Testis (tissue), 3 donors: ENCODE data around the gene CCSER1. TPM values are rescaled to one million over a fixed set of nuclear protein-coding genes. Genes with fewer than 3 reads are reported as not detected.

Experiments used
- DNase-seq: peaks from one replicate; pipeline ENCODE4 v3.0.0-alpha.2; 2019
- H3K27ac ChIP-seq, 2 donors: fragments of 200-600 bp; sonication (generic); one replicate each; pipeline ENCODE4 v1.5.1; 2019
- H3K27me3 ChIP-seq: fragments of 200-600 bp; sonication (generic); one replicate; pipeline ENCODE4 v1.5.1; 2019
- H3K36me3 ChIP-seq: fragments of 200-600 bp; sonication (generic); one replicate; pipeline ENCODE4 v1.5.1; 2017; ENCODE audit warnings: low read depth; ENCODE audit errors: missing control alignments
- H3K4me1 ChIP-seq: fragments of 200-600 bp; sonication (generic); one replicate; pipeline ENCODE4 v1.5.1; 2019
- H3K4me3 ChIP-seq, 2 donors: fragments of 200-600 bp; sonication (generic); one replicate each; pipeline ENCODE4 v1.5.1; 2017 to 2019
- H3K9me3 ChIP-seq: fragments of 200-600 bp; sonication (generic); one replicate; pipeline ENCODE4 v1.5.1; 2017
- POLR2A ChIP-seq: fragments of 450-650 bp; IDR thresholded peaks from one replicate; pipeline ENCODE4 v1.6.1; 2017; ENCODE audit warnings: antibody characterized with exemption, mild to moderate bottlenecking, moderate library complexity
- WGBS, 2 donors: methylation state at CpG; one replicate each; pipeline ENCODE4 v1.1.5; 2018; 5-methylcytosine and 5-hydroxymethylcytosine counted together
- intact Hi-C: fragments of 100-400 bp; cut with DNase I; formaldehyde crosslinking; loops from one replicate; pipeline ENCODE4 v1.15.1; 2023; ENCODE audit warnings: low total_unique reads
- polyA plus RNA-seq: library from polyadenylated mRNA; stranded (reverse); fragments of 350-450 nt; fragmentation: Illumina TruSeq; extraction: RNeasy Lipid Tissue Mini Kit (QIAGEN cat#74804); gene quantifications from one replicate; pipeline ENCODE4 v1.2.3, GENCODE V29; 2014; ENCODE audit warnings: low read depth, low replicate concordance; ENCODE audit not compliant: insufficient read depth
- total RNA-seq, 2 donors: library from RNA; depleted of rRNA; stranded (reverse); fragments of >200 nt; gene quantifications; one replicate each; pipeline ENCODE4 v1.2.3, GENCODE V29; 2016
- TF ChIP-seq, protein P1 (sequence below), 3 experiments: fragments of 450-650 bp in 2 of 3; fragments of 200-600 bp in 1 of 3; sonication (generic) in 1 of 3; IDR thresholded peaks; one replicate each; pipeline ENCODE4 v1.5.1; 2016 to 2019; ENCODE audit warnings: antibody characterized with exemption in 3 of 3, mild to moderate bottlenecking in 2 of 3, moderate library complexity in 1 of 3

CCSER1 gene
- total and polyA plus RNA-seq, 3 donors from 2014 or later = 20.2 to 105 (median 82.8) TPM

DNA sequence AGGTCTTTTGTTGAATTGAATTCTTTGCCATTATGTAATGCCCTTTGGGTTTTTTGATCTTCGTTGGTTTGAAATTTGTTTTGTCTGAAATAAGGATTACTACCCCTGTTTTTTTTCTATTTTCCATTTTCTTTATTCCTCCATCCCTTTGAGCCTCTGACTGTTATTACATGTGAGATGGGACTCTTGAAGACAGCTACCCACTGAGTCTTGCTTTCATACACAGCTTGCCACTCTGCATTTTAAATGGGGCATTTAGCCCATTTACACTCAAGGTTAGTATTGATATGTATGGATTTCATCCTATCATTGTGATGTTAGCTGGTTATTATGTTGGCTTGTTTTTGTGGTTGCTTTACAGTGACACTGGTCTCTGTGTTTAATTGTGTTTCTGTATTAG, 1440.4 kb downstream of the CCSER1 start:
- Histone ChIP-seq H3K36me3 (no peaks in the 10 kb centered on the region), H3K4me3 (no peak overlapping the region), H3K4me1 (no peaks in the 10 kb centered on the region), H3K27me3 (no peaks in the 10 kb centered on the region), H3K27ac (no peak overlapping the region), H3K9me3 (no peaks in the 10 kb centered on the region)
- no peak for TF ChIP-seq POLR2A
- TF ChIP-seq, protein P1, sequence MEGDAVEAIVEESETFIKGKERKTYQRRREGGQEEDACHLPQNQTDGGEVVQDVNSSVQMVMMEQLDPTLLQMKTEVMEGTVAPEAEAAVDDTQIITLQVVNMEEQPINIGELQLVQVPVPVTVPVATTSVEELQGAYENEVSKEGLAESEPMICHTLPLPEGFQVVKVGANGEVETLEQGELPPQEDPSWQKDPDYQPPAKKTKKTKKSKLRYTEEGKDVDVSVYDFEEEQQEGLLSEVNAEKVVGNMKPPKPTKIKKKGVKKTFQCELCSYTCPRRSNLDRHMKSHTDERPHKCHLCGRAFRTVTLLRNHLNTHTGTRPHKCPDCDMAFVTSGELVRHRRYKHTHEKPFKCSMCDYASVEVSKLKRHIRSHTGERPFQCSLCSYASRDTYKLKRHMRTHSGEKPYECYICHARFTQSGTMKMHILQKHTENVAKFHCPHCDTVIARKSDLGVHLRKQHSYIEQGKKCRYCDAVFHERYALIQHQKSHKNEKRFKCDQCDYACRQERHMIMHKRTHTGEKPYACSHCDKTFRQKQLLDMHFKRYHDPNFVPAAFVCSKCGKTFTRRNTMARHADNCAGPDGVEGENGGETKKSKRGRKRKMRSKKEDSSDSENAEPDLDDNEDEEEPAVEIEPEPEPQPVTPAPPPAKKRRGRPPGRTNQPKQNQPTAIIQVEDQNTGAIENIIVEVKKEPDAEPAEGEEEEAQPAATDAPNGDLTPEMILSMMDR (IDR thresholded peaks at IDR 0.05) = no peak
- DNase-seq = no peak
- 29 to 34% methylated on average over 1 of the region's 1 CpG for WGBS, 2 donors
- intact Hi-C loops = no loop called here

GRCh38 chr4:91577864-91578263, 1450.7 kb downstream of the CCSER1 start:
- Histone ChIP-seq H3K4me1 (no peaks in the 10 kb centered on the region), H3K36me3 (no peaks in the 10 kb centered on the region), H3K27me3 (no peaks in the 10 kb centered on the region), H3K4me3 (no peak overlapping the region), H3K9me3 (no peaks in the 10 kb centered on the region), H3K27ac (no peak overlapping the region)
- TF ChIP-seq, protein P1 (IDR thresholded peaks at IDR 0.05) = no peak
- TF ChIP-seq POLR2A = no peak
- intact Hi-C loops = no loop called here
- DNase-seq = no peak

DNA sequence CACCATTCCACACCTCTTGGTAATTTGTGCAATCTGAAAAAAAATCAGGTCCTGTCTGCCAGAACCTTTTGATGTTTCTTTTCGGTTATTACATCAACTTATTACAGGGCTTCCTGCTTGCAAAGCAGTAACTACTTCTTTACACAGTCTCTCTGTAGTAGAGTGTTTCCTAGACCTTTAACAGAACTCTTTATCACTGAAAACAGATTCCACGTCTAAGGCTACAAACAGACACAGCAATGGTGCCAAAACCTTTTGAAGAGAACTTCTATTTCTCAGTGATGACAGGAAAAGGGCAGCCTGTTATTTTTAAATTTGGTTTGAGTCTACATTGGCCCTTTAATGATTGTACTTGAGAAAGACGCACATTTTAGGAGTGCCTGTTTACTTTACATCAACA, 1463.1 kb downstream of the CCSER1 start:
- intact Hi-C loops = no loop called here
- TF ChIP-seq, protein P1 (IDR thresholded peaks at IDR 0.05) = no peak
- no peak for TF ChIP-seq POLR2A
- no peaks in the 10 kb centered on the region for H3K27me3 ChIP-seq
- DNase-seq = no peak
- WGBS, 2 donors = 54 to 55% methylated on average over 3 of the region's 3 CpGs
- no peaks in the 10 kb centered on the region for H3K36me3 ChIP-seq
- no peaks in the 10 kb centered on the region for H3K9me3 ChIP-seq
- no peak overlapping the region for H3K27ac ChIP-seq
- no peaks in the 10 kb centered on the region for H3K4me1 ChIP-seq
- no peak overlapping the region for H3K4me3 ChIP-seq

- intact Hi-C loops = no loop called here
- H3K27me3 ChIP-seq = no peaks in the 10 kb centered on the region
- H3K27ac ChIP-seq = no peak overlapping the region
- no peaks in the 10 kb centered on the region for H3K9me3 ChIP-seq
- DNase-seq = no peak
- TF ChIP-seq POLR2A = no peak
- TF ChIP-seq, protein P1 (IDR thresholded peaks at IDR 0.05) = no peak
- no peaks in the 10 kb centered on the region for H3K4me1 ChIP-seq
- no peak overlapping the region for H3K4me3 ChIP-seq
- H3K36me3 ChIP-seq = no peaks in the 10 kb centered on the region
- 82 to 94% methylated on average over 4 of the region's 4 CpGs for WGBS, 2 donors
Observed at GRCh38 chr4:91592125-91592524, 1464.9 kb downstream of the CCSER1 start.

DNA sequence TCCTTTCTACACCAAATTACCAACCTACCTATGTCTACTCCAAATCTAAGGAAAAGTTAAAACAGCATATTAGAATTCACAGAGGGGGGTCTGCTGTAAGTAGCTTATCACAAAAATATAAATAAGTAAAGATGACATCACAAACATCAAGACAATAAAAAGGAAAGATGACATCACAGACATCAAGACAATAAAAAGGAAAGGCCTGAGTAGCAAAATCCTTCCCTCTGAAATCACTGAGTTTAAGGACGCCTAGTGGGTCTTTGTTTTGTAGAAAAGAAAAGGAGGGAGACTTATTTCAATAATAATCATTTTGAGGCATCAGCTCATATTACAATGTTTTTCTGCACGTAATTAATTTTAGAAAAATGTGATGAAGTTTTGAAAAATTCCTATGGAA, 1469.5 kb downstream of the CCSER1 start:
- no peaks in the 10 kb centered on the region for H3K36me3 ChIP-seq
- no peaks in the 10 kb centered on the region for H3K27me3 ChIP-seq
- 59 to 65% methylated on average over 2 of the region's 2 CpGs for WGBS, 2 donors
- H3K9me3 ChIP-seq = no peaks in the 10 kb centered on the region
- H3K27ac ChIP-seq = no peak overlapping the region
- intact Hi-C loops = no loop called here
- DNase-seq = no peak
- no peak overlapping the region for H3K4me3 ChIP-seq
- H3K4me1 ChIP-seq = no peaks in the 10 kb centered on the region
- no peak for TF ChIP-seq POLR2A
- TF ChIP-seq, protein P1 (IDR thresholded peaks at IDR 0.05) = no peak
